GM12878 (cell line): Measurements from ENCODE around the gene COL23A1.

ENCODE experiments used
- BHLHE40 ChIP-seq, 2 experiments: fragments of 450-650 bp in 1 of 2; IDR thresholded peaks; 2 replicates each; pipeline ENCODE4 v1.6.1; 2011 to 2017; ENCODE audit warnings: low read depth in 2 of 2, borderline replicate concordance in 1 of 2, improper control_type of control experiment in 1 of 2, low read length in 1 of 2, mild to moderate bottlenecking in 1 of 2
- EP300 ChIP-seq, 2 experiments: fragments of 150-350 bp in 1 of 2; IDR thresholded peaks; 2 replicates each; pipeline ENCODE4 v1.6.1; 2011 to 2012; ENCODE audit warnings: low read depth in 2 of 2, low read length in 2 of 2, borderline replicate concordance in 1 of 2, improper control_type of control experiment in 1 of 2, inconsistent platforms in 1 of 2; ENCODE audit not compliant: control insufficient read depth in 1 of 2
- MYC ChIP-seq: IDR thresholded peaks from 2 replicates; pipeline ENCODE4 v1.6.1; 2011; ENCODE audit warnings: mild to moderate bottlenecking, low read length, moderate library complexity, inconsistent platforms; ENCODE audit not compliant: insufficient read depth, insufficient replicate concordance, insufficient read length, severe bottlenecking
- POLR2A ChIP-seq: IDR thresholded peaks from 2 replicates; pipeline ENCODE4 v1.6.1; 2011; ENCODE audit warnings: low read depth, mild to moderate bottlenecking, low read length
- PRDM15 ChIP-seq: fragments of 450-650 bp; formaldehyde crosslinking; IDR thresholded peaks from 2 replicates; pipeline ENCODE4 v1.4.0; 2020; ENCODE audit warnings: mild to moderate bottlenecking, moderate library complexity
- RFX5 ChIP-seq: IDR thresholded peaks from 2 replicates; pipeline ENCODE4 v1.6.1; 2011; ENCODE audit warnings: low read depth, low read length, improper control_type of control experiment
- SIN3A ChIP-seq: IDR thresholded peaks from 2 replicates; pipeline ENCODE4 v1.6.1; 2012; ENCODE audit warnings: low read depth, low read length, improper control_type of control experiment
- TCF7 ChIP-seq: IDR thresholded peaks from 2 replicates; pipeline ENCODE4 v1.6.1; 2014; ENCODE audit warnings: antibody characterized with exemption, borderline replicate concordance
- ZBTB40 ChIP-seq: fragments of 450-650 bp; IDR thresholded peaks from 2 replicates; pipeline ENCODE4 v1.6.1; 2016; ENCODE audit warnings: mild to moderate bottlenecking, moderate library complexity, borderline replicate concordance
- TF ChIP-seq, protein P1 (sequence below): fragments of 450-650 bp; IDR thresholded peaks from 2 replicates; pipeline ENCODE4 v1.6.1; 2018; ENCODE audit warnings: borderline replicate concordance, mild to moderate bottlenecking; ENCODE audit not compliant: partially characterized antibody
- TF ChIP-seq, protein P2 (sequence below): IDR thresholded peaks from 2 replicates; pipeline ENCODE4 v1.6.1; 2012; ENCODE audit warnings: low read depth, low read length, improper control_type of control experiment

DNA sequence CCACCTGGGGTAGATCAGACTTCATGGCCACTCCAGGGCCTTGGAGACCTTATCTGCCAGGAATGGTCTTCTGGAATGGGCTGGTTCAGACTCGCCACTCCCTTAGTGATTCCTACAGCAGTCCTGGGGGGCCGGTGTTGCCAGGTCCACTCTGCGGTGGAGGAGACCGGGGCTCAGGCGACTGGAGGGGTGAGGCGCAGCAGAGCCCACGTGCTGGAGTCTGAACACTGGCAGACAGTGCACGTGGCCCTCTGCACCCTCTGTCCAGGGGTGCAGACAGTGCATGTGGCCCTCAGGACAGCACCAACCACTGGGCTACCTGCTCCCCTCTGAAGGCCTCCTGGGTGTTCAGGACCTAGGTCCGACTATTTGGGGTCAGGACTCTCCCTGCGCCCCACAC lies 262.7 kb downstream of the COL23A1 start:
- no peak for TF ChIP-seq RFX5
- TF ChIP-seq EP300 (IDR thresholded peaks at IDR 0.05; ENCODE audit: borderline replicate concordance in 1 of 2, control insufficient read depth in 1 of 2, low read depth in 2 of 2, low read length in 2 of 2): no peak
- TF ChIP-seq, protein P1, sequence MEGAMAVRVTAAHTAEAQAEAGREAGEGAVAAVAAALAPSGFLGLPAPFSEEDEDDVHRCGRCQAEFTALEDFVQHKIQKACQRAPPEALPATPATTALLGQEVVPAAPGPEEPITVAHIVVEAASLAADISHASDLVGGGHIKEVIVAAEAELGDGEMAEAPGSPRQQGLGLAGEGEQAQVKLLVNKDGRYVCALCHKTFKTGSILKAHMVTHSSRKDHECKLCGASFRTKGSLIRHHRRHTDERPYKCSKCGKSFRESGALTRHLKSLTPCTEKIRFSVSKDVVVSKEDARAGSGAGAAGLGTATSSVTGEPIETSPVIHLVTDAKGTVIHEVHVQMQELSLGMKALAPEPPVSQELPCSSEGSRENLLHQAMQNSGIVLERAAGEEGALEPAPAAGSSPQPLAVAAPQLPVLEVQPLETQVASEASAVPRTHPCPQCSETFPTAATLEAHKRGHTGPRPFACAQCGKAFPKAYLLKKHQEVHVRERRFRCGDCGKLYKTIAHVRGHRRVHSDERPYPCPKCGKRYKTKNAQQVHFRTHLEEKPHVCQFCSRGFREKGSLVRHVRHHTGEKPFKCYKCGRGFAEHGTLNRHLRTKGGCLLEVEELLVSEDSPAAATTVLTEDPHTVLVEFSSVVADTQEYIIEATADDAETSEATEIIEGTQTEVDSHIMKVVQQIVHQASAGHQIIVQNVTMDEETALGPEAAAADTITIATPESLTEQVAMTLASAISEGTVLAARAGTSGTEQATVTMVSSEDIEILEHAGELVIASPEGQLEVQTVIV: no peak
- TF ChIP-seq BHLHE40 (IDR thresholded peaks at IDR 0.05; ENCODE audit: borderline replicate concordance in 1 of 2, low read depth in 2 of 2, low read length in 1 of 2): no peak
- no peak for TF ChIP-seq POLR2A
- no peak for TF ChIP-seq ZBTB40
- TF ChIP-seq, protein P2, sequence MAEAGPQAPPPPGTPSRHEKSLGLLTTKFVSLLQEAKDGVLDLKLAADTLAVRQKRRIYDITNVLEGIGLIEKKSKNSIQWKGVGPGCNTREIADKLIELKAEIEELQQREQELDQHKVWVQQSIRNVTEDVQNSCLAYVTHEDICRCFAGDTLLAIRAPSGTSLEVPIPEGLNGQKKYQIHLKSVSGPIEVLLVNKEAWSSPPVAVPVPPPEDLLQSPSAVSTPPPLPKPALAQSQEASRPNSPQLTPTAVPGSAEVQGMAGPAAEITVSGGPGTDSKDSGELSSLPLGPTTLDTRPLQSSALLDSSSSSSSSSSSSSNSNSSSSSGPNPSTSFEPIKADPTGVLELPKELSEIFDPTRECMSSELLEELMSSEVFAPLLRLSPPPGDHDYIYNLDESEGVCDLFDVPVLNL: no peak
- TF ChIP-seq PRDM15 (CRISPR knock-in tag): no peak
- no peak for TF ChIP-seq MYC
- no peak for TF ChIP-seq TCF7
- no peak for TF ChIP-seq SIN3A
